ENCODE results near the gene TSFM.

DNA sequence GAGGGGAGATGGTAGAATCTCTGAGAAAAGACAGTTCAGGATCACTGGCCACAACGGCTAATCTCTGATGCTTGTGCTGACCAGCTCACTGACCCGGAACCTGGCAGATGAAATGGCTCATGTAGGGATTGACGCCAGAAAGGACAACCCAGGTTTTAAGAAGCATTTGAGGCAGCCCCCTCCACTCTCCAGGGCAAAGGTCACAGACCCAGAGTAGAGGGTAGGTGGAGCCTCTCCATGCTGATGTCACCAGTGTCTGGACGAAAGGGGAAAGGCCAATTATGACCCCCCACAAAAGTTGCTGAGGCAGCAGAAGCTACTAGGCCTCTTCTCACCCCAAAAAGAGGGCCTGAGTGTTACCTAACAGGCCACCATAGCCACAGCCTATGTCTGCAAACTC, 11.9 kb upstream of the TSFM start:
- TF ChIP-seq CTCF (IDR thresholded peaks at IDR 0.05) (no peak), POLR2A (IDR thresholded peaks at IDR 0.05) (no peak)

Data from suprapubic skin (tissue), 3 donors.